GM12891 (cell line): ENCODE measurements around the gene ARRDC4.

Experiments used
- POLR2A ChIP-seq: IDR thresholded peaks from 2 replicates; pipeline ENCODE4 v1.6.1; 2011; ENCODE audit warnings: low read depth, low read length, control low read depth
- POLR2AphosphoS5 ChIP-seq: IDR thresholded peaks from 2 replicates; pipeline ENCODE4 v1.6.1; 2011; ENCODE audit warnings: low read depth, low read length, control low read depth
- POU2F2 ChIP-seq: IDR thresholded peaks from 2 replicates; pipeline ENCODE4 v1.6.1; 2011; ENCODE audit warnings: low read depth, mild to moderate bottlenecking, control low read depth, low read length, moderate library complexity
- SPI1 ChIP-seq: IDR thresholded peaks from 2 replicates; pipeline ENCODE4 v1.6.1; 2011; ENCODE audit warnings: low read depth, low read length, control low read depth
- TAF1 ChIP-seq: IDR thresholded peaks from 2 replicates; pipeline ENCODE4 v1.6.1; 2011; ENCODE audit warnings: low read depth, low read length, control low read depth

- TF ChIP-seq POLR2A (no peak), POLR2AphosphoS5 (no peak), TAF1 (no peak), POU2F2 (no peak), SPI1 (no peak)
Observed at GRCh38 chr15:98003996-98004395, 43.5 kb downstream of the ARRDC4 start.
